ENCODE measurements around the gene IL4R. TPM values are rescaled to one million over a fixed set of nuclear protein-coding genes. Genes with fewer than 3 reads are reported as not detected.
A peak's percentile ranks its signal among the peaks of the same experiment; 100 is the strongest.
"Not testable (repeated sequence)": the region's sequence is repeated elsewhere in the genome, so short reads cannot be mapped to it uniquely, and the experiment has no call there.

The IL4R gene
- polyA plus RNA-seq, 3 donors from 2014 or later = 15.7 to 38.7 (median 20.1) TPM

GRCh38 chr16:27321013-27321915, 7.5 kb downstream of the IL4R start:
- Mint-ChIP-seq H3K4me1 (peaks cover 51 to 60% of the 10 kb centered on the region in 2 donors), H3K27ac (peak overlapping the region in 1 of 6 donors; percentile 17), H3K27me3 (ENCODE audit: low read depth in 3 of 3) (peaks cover 0 to 4% (median 0%) of the 10 kb centered on the region in 3 donors), H3K36me3 (no peaks in the 10 kb centered on the region), H3K4me3 (no peak overlapping the region), H3K9me3 (no peaks in the 10 kb centered on the region)
- no peak for DNase-seq

- Mint-ChIP-seq H3K4me3 (no peak overlapping the region), H3K36me3 (no peaks in the 10 kb centered on the region), H3K27ac (peak overlapping the region in 5 of 6 donors; percentile 4 to 66 (median 56)), H3K4me1 (peaks cover 48 to 56% of the 10 kb centered on the region in 2 donors), H3K27me3 (ENCODE audit: low read depth in 3 of 3) (peaks cover 0 to 6% (median 0%) of the 10 kb centered on the region in 3 donors), H3K9me3 (no peaks in the 10 kb centered on the region)
- no peak for DNase-seq
Observed at GRCh38 chr16:27322858-27323780, 9.3 kb downstream of the IL4R start.

GRCh38 chr16:27323781-27324561, 10.2 kb downstream of the IL4R start:
- no peak overlapping the region for H3K4me3 Mint-ChIP-seq
- H3K27me3 Mint-ChIP-seq (ENCODE audit: low read depth in 3 of 3) = peaks cover 0 to 5% (median 0%) of the 10 kb centered on the region in 3 donors
- peak overlapping the region in 3 of 6 donors; percentile 6 to 30 (median 9) for H3K27ac Mint-ChIP-seq
- peaks cover 39 to 53% of the 10 kb centered on the region in 2 donors for H3K4me1 Mint-ChIP-seq
- H3K9me3 Mint-ChIP-seq = no peaks in the 10 kb centered on the region
- no peaks in the 10 kb centered on the region for H3K36me3 Mint-ChIP-seq
- DNase-seq = no peak

- peaks cover 0 to 5% (median 1%) of the 10 kb centered on the region in 3 donors for H3K27me3 Mint-ChIP-seq (ENCODE audit: low read depth in 3 of 3)
- DNase-seq = no peak
- no peak overlapping the region for H3K4me3 Mint-ChIP-seq
- no peaks in the 10 kb centered on the region for H3K9me3 Mint-ChIP-seq
- no peak overlapping the region for H3K27ac Mint-ChIP-seq
- H3K36me3 Mint-ChIP-seq = no peaks in the 10 kb centered on the region
- H3K4me1 Mint-ChIP-seq = peaks cover 38 to 54% of the 10 kb centered on the region in 2 donors
Observed at GRCh38 chr16:27324851-27325301, 11.1 kb downstream of the IL4R start.

GRCh38 chr16:27325736-27326135, 12.0 kb downstream of the IL4R start:
- Mint-ChIP-seq H3K4me1 (peaks cover 37 to 54% of the 10 kb centered on the region in 2 donors), H3K36me3 (peaks cover 0 to 5% (median 3%) of the 10 kb centered on the region in 3 donors), H3K9me3 (no peaks in the 10 kb centered on the region)

GRCh38 chr16:27326251-27326650, 12.5 kb downstream of the IL4R start:
- Mint-ChIP-seq H3K4me1 (peaks cover 36 to 53% of the 10 kb centered on the region in 2 donors), H3K9me3 (no peaks in the 10 kb centered on the region), H3K36me3 (peaks cover 0 to 5% (median 3%) of the 10 kb centered on the region in 3 donors), H3K27me3 (ENCODE audit: low read depth in 3 of 3) (peaks cover 0 to 7% (median 1%) of the 10 kb centered on the region in 3 donors), H3K27ac (peak overlapping the region; percentile 19 to 66 (median 49)), H3K4me3 (no peak overlapping the region)
- no peak for DNase-seq

More at GRCh38 chr16:27325736-27326135, 12.0 kb downstream of the IL4R start:
- peaks cover 0 to 7% (median 1%) of the 10 kb centered on the region in 3 donors for H3K27me3 Mint-ChIP-seq (ENCODE audit: low read depth in 3 of 3)
- H3K4me3 Mint-ChIP-seq = no peak overlapping the region
- peak overlapping the region in 5 of 6 donors; percentile 19 to 66 (median 52) for H3K27ac Mint-ChIP-seq
- DNase-seq = no peak

- Mint-ChIP-seq H3K9me3 (no peaks in the 10 kb centered on the region), H3K4me1 (peaks cover 31 to 46% of the 10 kb centered on the region in 2 donors), H3K27ac (peak overlapping the region; percentile 20 to 79 (median 57)), H3K4me3 (peak overlapping the region in 2 of 5 donors; percentile 24 to 34), H3K36me3 (peaks cover 6 to 12% (median 9%) of the 10 kb centered on the region in 3 donors), H3K27me3 (ENCODE audit: low read depth in 3 of 3) (peaks cover 0 to 7% (median 1%) of the 10 kb centered on the region in 3 donors)
- no peak for DNase-seq
Observed at GRCh38 chr16:27326738-27327585, 13.2 kb downstream of the IL4R start.

GRCh38 chr16:27327586-27327915, 13.8 kb downstream of the IL4R start:
- Mint-ChIP-seq H3K4me1 (peaks cover 27 to 46% of the 10 kb centered on the region in 2 donors), H3K36me3 (peaks cover 8 to 18% (median 15%) of the 10 kb centered on the region in 3 donors), H3K9me3 (no peaks in the 10 kb centered on the region), H3K27ac (peak overlapping the region in 4 of 6 donors; percentile 35 to 79 (median 65)), H3K27me3 (ENCODE audit: low read depth in 3 of 3) (peaks cover 0 to 7% (median 1%) of the 10 kb centered on the region in 3 donors), H3K4me3 (peak overlapping the region in 2 of 5 donors; percentile 24 to 34)
- no peak for DNase-seq

GRCh38 chr16:27328937-27329336, 15.2 kb downstream of the IL4R start:
- H3K4me1 Mint-ChIP-seq = peaks cover 26 to 50% of the 10 kb centered on the region in 2 donors
- H3K4me3 Mint-ChIP-seq = no peak overlapping the region
- H3K27ac Mint-ChIP-seq = peak overlapping the region in 5 of 6 donors; percentile 4 to 77 (median 44)

GRCh38 chr16:27329376-27330079, 15.8 kb downstream of the IL4R start:
- DNase-seq; H3K9me3 Mint-ChIP-seq; H3K4me3 Mint-ChIP-seq; H3K27me3 Mint-ChIP-seq (ENCODE audit: low read depth in 3 of 3): not testable (repeated sequence)
- Mint-ChIP-seq H3K36me3 (peaks cover 16 to 29% (median 24%) of the 10 kb centered on the region in 3 donors), H3K27ac (peak overlapping the region in 4 of 6 donors; percentile 57 to 84 (median 72)), H3K4me1 (peaks cover 24 to 50% of the 10 kb centered on the region in 2 donors)

More at GRCh38 chr16:27328937-27329336, 15.2 kb downstream of the IL4R start:
- no peak for DNase-seq
- H3K36me3 Mint-ChIP-seq = peaks cover 12 to 25% (median 20%) of the 10 kb centered on the region in 3 donors
- H3K27me3 Mint-ChIP-seq (ENCODE audit: low read depth in 3 of 3) = peaks cover 0 to 7% (median 1%) of the 10 kb centered on the region in 3 donors
- H3K9me3 Mint-ChIP-seq = no peaks in the 10 kb centered on the region

GRCh38 chr16:27330542-27330941, 16.8 kb downstream of the IL4R start:
- H3K4me1 Mint-ChIP-seq = peaks cover 24 to 51% of the 10 kb centered on the region in 2 donors

More at GRCh38 chr16:27330542-27330941, 16.8 kb downstream of the IL4R start:
- H3K27me3 Mint-ChIP-seq (ENCODE audit: low read depth in 3 of 3) = peaks cover 0 to 7% (median 1%) of the 10 kb centered on the region in 3 donors
- no peak for DNase-seq
- H3K9me3 Mint-ChIP-seq = no peaks in the 10 kb centered on the region
- peak overlapping the region in 2 of 6 donors; percentile 40 to 80 for H3K27ac Mint-ChIP-seq
- H3K36me3 Mint-ChIP-seq = peaks cover 16 to 33% (median 24%) of the 10 kb centered on the region in 3 donors
- H3K4me3 Mint-ChIP-seq = no peak overlapping the region
